Uterus (tissue), 4 donors: ENCODE results near the gene CBFA2T3. TPM values are rescaled to one million over a fixed set of nuclear protein-coding genes. Genes with fewer than 3 reads are reported as not detected.

Source experiments
- DNase-seq, 2 donors: peaks; one replicate each; pipeline ENCODE4 v3.0.0-alpha.2; 2019 to 2020
- H3K27ac ChIP-seq, 2 donors: fragments of 200-600 bp; sonication (generic); 1 replicate in 1 of 2; 2 replicates in 1 of 2; pipeline ENCODE4 v1.5.1; 2016 to 2018
- H3K27me3 ChIP-seq, 2 donors: fragments of 200-600 bp; sonication (generic); one replicate each; pipeline ENCODE4 v1.5.1; 2018 to 2019; ENCODE audit warnings: control low read depth in 1 of 2
- H3K36me3 ChIP-seq, 2 donors: fragments of 200-600 bp; sonication (generic); one replicate each; pipeline ENCODE4 v1.5.1; 2019; ENCODE audit warnings: control low read depth in 1 of 2
- H3K4me1 ChIP-seq, 2 donors: fragments of 200-600 bp; sonication (generic); one replicate each; pipeline ENCODE4 v1.5.1; 2018 to 2019; ENCODE audit warnings: control low read depth in 1 of 2
- H3K4me3 ChIP-seq, 2 donors: fragments of 200-600 bp; sonication (generic); 1 replicate in 1 of 2; 2 replicates in 1 of 2; pipeline ENCODE4 v1.5.1; 2018 to 2019; ENCODE audit warnings: mild to moderate bottlenecking in 1 of 2
- H3K9me3 ChIP-seq, 2 donors: fragments of 200-600 bp; sonication (generic); one replicate each; pipeline ENCODE4 v1.5.1; 2019; ENCODE audit warnings: control low read depth in 1 of 2
- CTCF ChIP-seq, 4 experiments: fragments of 200-600 bp in 2 of 4; fragments of 450-650 bp in 2 of 4; sonication (generic) in 2 of 4; IDR thresholded peaks; one replicate each; pipeline ENCODE4 v1.5.1; 2016 to 2019; ENCODE audit warnings: antibody characterized with exemption in 4 of 4, mild to moderate bottlenecking in 2 of 4, moderate library complexity in 1 of 4
- POLR2A ChIP-seq, 2 donors: fragments of 450-650 bp; IDR thresholded peaks; one replicate each; pipeline ENCODE4 v1.6.1; 2016; ENCODE audit warnings: antibody characterized with exemption in 2 of 2, mild to moderate bottlenecking in 1 of 2, moderate library complexity in 1 of 2
- intact Hi-C: fragments of 100-400 bp; cut with DNase I; formaldehyde crosslinking; loops from one replicate; pipeline ENCODE4 v1.15.1; 2023; ENCODE audit warnings: low total_unique reads
- total RNA-seq, 4 donors: library from RNA; depleted of rRNA in 3 of 4; stranded (reverse); fragments of >200 nt in 3 of 4; gene quantifications; one replicate each; pipeline versions ENCODE4 v1.1.0 to v1.2.4, GENCODE V29; 2014 to 2023
- donor health status: DM: yes; HTN: yes; CAD: no.

Gene CBFA2T3
- total RNA-seq, 4 donors from 2014 or later, result under 0.01 to 12.1 (median 3.1) TPM

GRCh38 chr16:88993946-88994600 is 17.1 kb upstream of the CBFA2T3 start:
- no peaks in the 10 kb centered on the region for H3K36me3 ChIP-seq
- no peaks in the 10 kb centered on the region for H3K27me3 ChIP-seq
- no peaks in the 10 kb centered on the region for H3K4me1 ChIP-seq
- peaks cover 0 to 22% of the 10 kb centered on the region in 2 donors for H3K9me3 ChIP-seq
- intact Hi-C loops, result no loop called here
- no peak for DNase-seq
- no peak overlapping the region for H3K4me3 ChIP-seq
- TF ChIP-seq CTCF (IDR thresholded peaks at IDR 0.05) (no peak), POLR2A (IDR thresholded peaks at IDR 0.05) (no peak)
- H3K27ac ChIP-seq, result no peak overlapping the region

DNA sequence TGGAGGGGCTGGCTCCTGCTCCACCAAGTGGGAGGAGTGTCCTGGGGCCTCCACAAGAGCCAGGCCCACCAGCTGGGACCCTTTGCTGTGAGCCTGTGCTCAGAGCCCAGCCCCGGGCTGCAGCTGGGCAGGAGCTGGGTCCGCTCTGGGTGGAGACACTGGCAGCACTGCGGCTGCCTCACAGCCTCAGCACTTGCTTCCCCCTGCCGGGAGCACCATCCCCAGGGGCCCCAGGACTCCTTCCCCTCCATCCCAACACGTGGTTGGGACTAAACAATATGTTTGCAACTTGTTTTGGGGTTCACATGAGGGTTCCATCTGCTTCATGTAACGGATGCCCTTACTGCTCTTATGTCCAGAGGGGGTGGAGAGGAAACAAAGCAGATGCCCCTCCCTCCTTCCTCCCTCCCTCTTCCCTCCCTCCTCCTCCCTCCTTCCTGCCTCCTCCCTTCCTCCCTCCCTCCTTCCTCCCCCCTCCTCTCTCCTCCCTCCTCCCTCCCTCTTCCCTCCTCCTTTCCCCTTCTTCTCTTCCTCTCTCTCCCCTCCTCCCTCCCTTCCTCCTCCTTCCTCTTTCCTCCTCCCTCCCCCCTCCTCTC is 16.3 kb upstream of the CBFA2T3 start:
- Histone ChIP-seq H3K4me1 (no peaks in the 10 kb centered on the region), H3K27me3 (no peaks in the 10 kb centered on the region), H3K27ac (no peak overlapping the region), H3K36me3 (no peaks in the 10 kb centered on the region), H3K4me3 (no peak overlapping the region), H3K9me3 (peaks cover 0 to 15% of the 10 kb centered on the region in 2 donors)
- DNase-seq, result no peak
- TF ChIP-seq CTCF (IDR thresholded peaks at IDR 0.05), result no peak
- TF ChIP-seq POLR2A (IDR thresholded peaks at IDR 0.05), result no peak
- intact Hi-C loops, result no loop called here

GRCh38 chr16:88992351-88993165 is 15.6 kb upstream of the CBFA2T3 start:
- H3K27ac ChIP-seq, result no peak overlapping the region
- peaks cover 0 to 8% of the 10 kb centered on the region in 2 donors for H3K9me3 ChIP-seq
- no peak for DNase-seq
- no peaks in the 10 kb centered on the region for H3K4me1 ChIP-seq
- no peaks in the 10 kb centered on the region for H3K36me3 ChIP-seq
- H3K4me3 ChIP-seq, result no peak overlapping the region
- intact Hi-C loops, result no loop called here
- TF ChIP-seq CTCF (IDR thresholded peaks at IDR 0.05) (no peak), POLR2A (IDR thresholded peaks at IDR 0.05) (no peak)
- H3K27me3 ChIP-seq, result no peaks in the 10 kb centered on the region

- no peaks in the 10 kb centered on the region for H3K4me1 ChIP-seq
- no peaks in the 10 kb centered on the region for H3K36me3 ChIP-seq
- no peak overlapping the region for H3K4me3 ChIP-seq
- no peak overlapping the region for H3K27ac ChIP-seq
- no peak for DNase-seq
- intact Hi-C loops, result no loop called here
- TF ChIP-seq CTCF (IDR thresholded peaks at IDR 0.05) (no peak), POLR2A (IDR thresholded peaks at IDR 0.05) (no peak)
- H3K9me3 ChIP-seq, result peaks cover 0 to 2% of the 10 kb centered on the region in 2 donors
- no peaks in the 10 kb centered on the region for H3K27me3 ChIP-seq
Measured at GRCh38 chr16:88991813-88992350, 14.9 kb upstream of the CBFA2T3 start.
